PFSK-1 (cell line): Measurements from ENCODE around the gene DUS1L.

ENCODE experiments used
- POLR2AphosphoS5 ChIP-seq: IDR thresholded peaks from 2 replicates; pipeline ENCODE4 v1.6.1; 2012; ENCODE audit warnings: low read depth, mild to moderate bottlenecking, control low read depth, low read length, moderate library complexity
- SIN3A ChIP-seq: IDR thresholded peaks from 2 replicates; pipeline ENCODE4 v1.6.1; 2012; ENCODE audit warnings: mild to moderate bottlenecking, low read length, moderate library complexity, borderline replicate concordance; ENCODE audit not compliant: insufficient read depth
- TAF1 ChIP-seq: IDR thresholded peaks from 2 replicates; pipeline ENCODE4 v1.6.1; 2012; ENCODE audit warnings: low read length, control low read depth, borderline replicate concordance; ENCODE audit not compliant: insufficient read depth
- TF ChIP-seq, protein P1 (sequence below), 2 experiments: IDR thresholded peaks; 2 replicates each; pipeline versions ENCODE4 v1.6.1 to v1.8.0; 2011 to 2012; ENCODE audit warnings: low read depth in 2 of 2, low read length in 2 of 2, control low read depth in 1 of 2, inconsistent platforms in 1 of 2, mild to moderate bottlenecking in 1 of 2, moderate library complexity in 1 of 2; ENCODE audit not compliant: insufficient read depth in 1 of 2

DNA sequence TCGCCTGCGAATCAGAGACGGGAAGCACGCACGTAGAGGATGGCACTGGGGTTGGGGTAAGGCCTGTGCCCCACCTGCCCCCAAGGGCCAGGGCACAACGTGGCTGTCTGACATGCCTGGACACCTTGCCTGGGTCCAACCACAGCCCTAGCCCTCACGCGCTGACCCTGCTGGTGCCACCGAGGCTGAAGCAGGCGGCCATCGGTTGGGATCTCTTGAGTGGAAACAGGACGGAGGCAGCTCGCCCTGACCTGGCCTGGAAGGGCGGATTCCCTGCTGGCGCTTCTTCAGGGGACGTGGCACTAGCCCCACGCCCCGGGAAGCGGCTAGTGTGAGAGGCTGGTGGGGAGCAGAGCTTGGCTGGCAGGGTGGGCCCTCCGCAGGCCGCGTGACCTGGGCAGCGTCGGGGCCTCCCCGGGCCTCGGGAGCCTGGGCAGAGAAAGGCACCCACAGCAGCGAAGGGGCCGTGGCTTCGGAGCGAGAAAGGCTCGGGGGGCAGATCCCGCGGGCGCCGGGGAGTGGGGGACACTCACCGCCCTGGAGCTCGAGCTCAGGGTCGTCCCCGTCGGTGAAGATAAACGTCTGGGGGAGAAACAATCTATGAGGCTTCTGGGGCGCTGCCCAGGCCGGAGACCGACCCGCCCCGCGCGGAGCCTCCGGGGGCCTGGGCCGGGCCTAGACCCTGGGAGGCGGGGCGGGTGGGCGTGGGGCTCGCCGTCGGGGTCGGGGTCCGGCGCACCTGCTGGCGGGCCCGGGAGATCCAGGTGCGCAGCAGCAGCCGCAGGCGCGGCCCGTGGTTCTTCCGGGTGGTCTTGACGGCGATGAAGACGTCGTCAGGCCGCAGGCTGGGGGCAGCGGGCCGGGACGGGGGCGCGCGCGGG, 14.6 kb downstream of the DUS1L start:
- TF ChIP-seq POLR2AphosphoS5 (no peak), SIN3A (no peak), TAF1 (no peak)
- TF ChIP-seq, protein P1, sequence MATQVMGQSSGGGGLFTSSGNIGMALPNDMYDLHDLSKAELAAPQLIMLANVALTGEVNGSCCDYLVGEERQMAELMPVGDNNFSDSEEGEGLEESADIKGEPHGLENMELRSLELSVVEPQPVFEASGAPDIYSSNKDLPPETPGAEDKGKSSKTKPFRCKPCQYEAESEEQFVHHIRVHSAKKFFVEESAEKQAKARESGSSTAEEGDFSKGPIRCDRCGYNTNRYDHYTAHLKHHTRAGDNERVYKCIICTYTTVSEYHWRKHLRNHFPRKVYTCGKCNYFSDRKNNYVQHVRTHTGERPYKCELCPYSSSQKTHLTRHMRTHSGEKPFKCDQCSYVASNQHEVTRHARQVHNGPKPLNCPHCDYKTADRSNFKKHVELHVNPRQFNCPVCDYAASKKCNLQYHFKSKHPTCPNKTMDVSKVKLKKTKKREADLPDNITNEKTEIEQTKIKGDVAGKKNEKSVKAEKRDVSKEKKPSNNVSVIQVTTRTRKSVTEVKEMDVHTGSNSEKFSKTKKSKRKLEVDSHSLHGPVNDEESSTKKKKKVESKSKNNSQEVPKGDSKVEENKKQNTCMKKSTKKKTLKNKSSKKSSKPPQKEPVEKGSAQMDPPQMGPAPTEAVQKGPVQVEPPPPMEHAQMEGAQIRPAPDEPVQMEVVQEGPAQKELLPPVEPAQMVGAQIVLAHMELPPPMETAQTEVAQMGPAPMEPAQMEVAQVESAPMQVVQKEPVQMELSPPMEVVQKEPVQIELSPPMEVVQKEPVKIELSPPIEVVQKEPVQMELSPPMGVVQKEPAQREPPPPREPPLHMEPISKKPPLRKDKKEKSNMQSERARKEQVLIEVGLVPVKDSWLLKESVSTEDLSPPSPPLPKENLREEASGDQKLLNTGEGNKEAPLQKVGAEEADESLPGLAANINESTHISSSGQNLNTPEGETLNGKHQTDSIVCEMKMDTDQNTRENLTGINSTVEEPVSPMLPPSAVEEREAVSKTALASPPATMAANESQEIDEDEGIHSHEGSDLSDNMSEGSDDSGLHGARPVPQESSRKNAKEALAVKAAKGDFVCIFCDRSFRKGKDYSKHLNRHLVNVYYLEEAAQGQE (IDR thresholded peaks at IDR 0.05; ENCODE audit: insufficient read depth in 1 of 2, low read depth in 2 of 2, low read length in 2 of 2): no peak
